Endothelial cell of umbilical vein (primary cell): Measurements from ENCODE around the gene LARGE1. TPM values are rescaled to one million over a fixed set of nuclear protein-coding genes. Genes with fewer than 3 reads are reported as not detected.

Experiments used
- BruUV-seq: library from RNA; stranded (reverse); fragments of 400-500 nt; replicated peaks from 2 replicates; lab custom pipeline; 2021; lab: Mats Ljungman, UMichigan
- CTCF ChIA-PET: fragments of 300-600, 350-600 bp; sonication (Branson Sonifier 250); formaldehyde crosslinking; loops from one replicate; lab custom pipeline; 2021; ENCODE audit warnings: antibody characterized with exemption, inconsistent platforms; lab: Charles Lee
- POLR2A ChIA-PET: fragments of 300-600, 350-600 bp; sonication (Branson Sonifier 250); formaldehyde crosslinking; loops from one replicate; lab custom pipeline; 2021; ENCODE audit warnings: antibody characterized with exemption, inconsistent platforms; lab: Charles Lee
- DNase-seq: peaks from one replicate; pipeline ENCODE4 v3.0.0-alpha.2; 2011; ENCODE audit warnings: low read depth, low spot score
- FAIRE-seq: peaks from 2 replicates; lab custom pipeline; 2011; peaks lifted over from hg19 to GRCh38; lab: Jason Lieb, UNC
- H2AFZ ChIP-seq: 2 replicates; pipeline ENCODE4 v1.6.0; 2012; ENCODE audit warnings: low read depth, low read length, control low read depth, inconsistent platforms
- H3K27ac ChIP-seq: 2 replicates; pipeline ENCODE4 v1.5.1; 2011; ENCODE audit warnings: low read depth, mild to moderate bottlenecking, control low read depth, low read length, moderate library complexity; ENCODE audit not compliant: insufficient read depth
- H3K27me3 ChIP-seq, 2 experiments: 2 replicates each; pipeline versions ENCODE4 v1.6.0 to v1.6.1; 2011; ENCODE audit warnings: low read length in 2 of 2, mixed read lengths in 1 of 2; ENCODE audit not compliant: control insufficient read depth in 2 of 2, insufficient read depth in 2 of 2
- H3K36me3 ChIP-seq, 2 experiments: 2 replicates in 1 of 2; 3 replicates in 1 of 2; pipeline ENCODE4 v1.5.1; 2011; ENCODE audit warnings: low read length in 2 of 2, mild to moderate bottlenecking in 1 of 2, moderate library complexity in 1 of 2; ENCODE audit not compliant: control insufficient read depth in 2 of 2, insufficient read depth in 2 of 2; ENCODE audit errors: extremely low read depth in 1 of 2
- H3K4me1 ChIP-seq: 3 replicates; pipeline ENCODE4 v1.5.1; 2011; ENCODE audit warnings: mild to moderate bottlenecking, low read length; ENCODE audit not compliant: control insufficient read depth, insufficient read depth; ENCODE audit errors: extremely low read depth
- H3K4me2 ChIP-seq: 2 replicates; pipeline ENCODE4 v1.6.1; 2011; ENCODE audit warnings: low read length, control low read depth, mixed read lengths; ENCODE audit not compliant: insufficient read depth
- H3K4me3 ChIP-seq, 3 experiments: fragments of 200-600 bp in 1 of 3; sonication (generic), shearing (Covaris generic) in 1 of 3; replicated peaks in 1 of 3; 2 replicates each; pipeline ENCODE4 v1.5.1; 2011 to 2016; ENCODE audit warnings: control low read depth in 3 of 3, low read length in 3 of 3, mild to moderate bottlenecking in 2 of 3, inconsistent platforms in 1 of 3, low read depth in 1 of 3, moderate library complexity in 1 of 3; ENCODE audit not compliant: insufficient read depth in 1 of 3
- H3K79me2 ChIP-seq: 2 replicates; pipeline ENCODE4 v1.6.0; 2012; ENCODE audit warnings: low read length, inconsistent platforms; ENCODE audit not compliant: control insufficient read depth, insufficient read depth
- H3K9ac ChIP-seq: replicated peaks from 2 replicates; pipeline ENCODE3; 2011; ENCODE audit warnings: low read length, control low read depth; ENCODE audit not compliant: insufficient read depth; ENCODE audit errors: extremely low read depth
- H3K9me1 ChIP-seq: replicated peaks from 3 replicates; pipeline ENCODE4 v1.6.0; 2011; ENCODE audit warnings: mild to moderate bottlenecking, low read length; ENCODE audit not compliant: control insufficient read depth, insufficient read depth; ENCODE audit errors: extremely low read depth
- H3K9me3 ChIP-seq: replicated peaks from 2 replicates; pipeline ENCODE4 v1.5.1; 2012; ENCODE audit warnings: low read length, inconsistent platforms; ENCODE audit not compliant: control insufficient read depth, insufficient read depth
- H4K20me1 ChIP-seq: replicated peaks from 2 replicates; pipeline ENCODE3; 2011; ENCODE audit warnings: mild to moderate bottlenecking, low read length; ENCODE audit not compliant: control insufficient read depth, insufficient read depth; ENCODE audit errors: extremely low read depth
- CTCF ChIP-seq, 2 donors: IDR thresholded peaks; 1 replicate in 1 of 2; 2 replicates in 1 of 2; pipeline ENCODE4 v1.5.1; 2011; ENCODE audit warnings: low read length in 2 of 2, mild to moderate bottlenecking in 2 of 2, moderate library complexity in 2 of 2, control low read depth in 1 of 2, inconsistent platforms in 1 of 2, low read depth in 1 of 2; ENCODE audit not compliant: insufficient read depth in 1 of 2; ENCODE audit errors: extremely low read depth in 1 of 2
- EZH2 ChIP-seq: IDR thresholded peaks from 2 replicates; pipeline ENCODE4 v1.6.1; 2012; ENCODE audit warnings: borderline replicate concordance, low read depth, mild to moderate bottlenecking, moderate library complexity, low read length, inconsistent platforms; ENCODE audit not compliant: severe bottlenecking
- FOS ChIP-seq: IDR thresholded peaks from 2 replicates; pipeline ENCODE4 v1.6.1; 2011; ENCODE audit warnings: mild to moderate bottlenecking, low read length, moderate library complexity, borderline replicate concordance; ENCODE audit not compliant: insufficient read depth
- GATA2 ChIP-seq: IDR thresholded peaks from 2 replicates; pipeline ENCODE4 v1.7.0; 2011; ENCODE audit warnings: low read depth, mild to moderate bottlenecking, moderate library complexity, mixed read lengths, low read length; ENCODE audit not compliant: insufficient read length, insufficient read depth
- JUN ChIP-seq: IDR thresholded peaks from 2 replicates; pipeline ENCODE4 v1.6.1; 2011; ENCODE audit warnings: borderline replicate concordance, low read depth; ENCODE audit not compliant: insufficient read length, insufficient read depth
- MAX ChIP-seq: IDR thresholded peaks from 2 replicates; pipeline ENCODE4 v1.6.1; 2011; ENCODE audit not compliant: insufficient read depth, insufficient read length
- MYC ChIP-seq: IDR thresholded peaks from one replicate; pipeline ENCODE4 v1.6.1; 2011; ENCODE audit warnings: mild to moderate bottlenecking, low read depth, low read length
- POLR2A ChIP-seq: IDR thresholded peaks from 2 replicates; pipeline ENCODE4 v1.6.1; 2012; ENCODE audit warnings: low read depth, mild to moderate bottlenecking, control low read depth, low read length
- POLR2AphosphoS5 ChIP-seq: IDR thresholded peaks from 2 replicates; pipeline ENCODE4 v1.6.1; 2012; ENCODE audit warnings: low read depth, mild to moderate bottlenecking, control low read depth, low read length, moderate library complexity; ENCODE audit not compliant: insufficient read depth
- dilution Hi-C: fragments of 300-500 bp; cut with MboI; formaldehyde crosslinking; loops from one replicate; pipeline ENCODE4 v1.15.0; 2019; ENCODE audit warnings: low sequenced_read_pairs; ENCODE audit not compliant: extremely low pct_ligation_motif_present
- intact Hi-C: fragments of 100-400 bp; cut with micrococcal nuclease; formaldehyde crosslinking; loops from one replicate; pipeline ENCODE4 v1.10.0; 2022
- polyA plus RNA-seq, 4 experiments: library from polyadenylated mRNA; depleted of rRNA in 3 of 4; stranded (reverse) in 3 of 4; unstranded in 1 of 4; fragments of >200 nt; gene quantifications; 2 replicates each; pipeline versions ENCODE4 v1.2.1 to v1.2.3, GENCODE V29; 2011 to 2012; ENCODE audit warnings: missing spikeins in 1 of 4
- total RNA-seq: library from RNA; stranded (reverse); gene quantifications from 2 replicates; pipeline ENCODE4 v1.2.3, GENCODE V29; 2021

The LARGE1 gene
- total and polyA plus RNA-seq, 2 donors (not counting 3 experiments of a cell fraction or from before 2014, with no cell fraction given) = 0.95 to 4.4 TPM

GRCh38 chr22:33723915-33724314 is 196.4 kb downstream of the LARGE1 start:
- Histone ChIP-seq H3K9me1 (no peaks in the 10 kb centered on the region), H3K4me1 (no peaks in the 10 kb centered on the region), H4K20me1 (no peaks in the 10 kb centered on the region), H3K36me3 (no peaks in the 10 kb centered on the region), H3K9ac (no peak overlapping the region), H3K27ac (no peak overlapping the region), H2AFZ (no peak overlapping the region), H3K4me2 (no peak overlapping the region), H3K9me3 (peaks cover 16% of the 10 kb centered on the region), H3K4me3 (no peak overlapping the region), H3K27me3 (no peaks in the 10 kb centered on the region), H3K79me2 (no peaks in the 10 kb centered on the region)
- ChIA-PET POLR2A (no interaction called here), CTCF (no interaction called here)
- BruUV-seq = no TSS peak
- FAIRE-seq (no peak), DNase-seq (no peak)
- dilution Hi-C loops (no loop called here), intact Hi-C loops (no loop called here)
- no peak for TF ChIP-seq EZH2
- no peak for TF ChIP-seq POLR2AphosphoS5
- no peak for TF ChIP-seq POLR2A
- TF ChIP-seq MYC = no peak
- TF ChIP-seq GATA2 = no peak
- TF ChIP-seq JUN = no peak

- Histone ChIP-seq H3K4me3 (no peak overlapping the region), H3K4me2 (no peak overlapping the region), H3K9ac (no peak overlapping the region), H3K9me1 (no peaks in the 10 kb centered on the region), H3K27ac (no peak overlapping the region), H4K20me1 (no peaks in the 10 kb centered on the region), H2AFZ (no peak overlapping the region), H3K36me3 (no peaks in the 10 kb centered on the region), H3K27me3 (no peaks in the 10 kb centered on the region), H3K9me3 (peaks cover 16% of the 10 kb centered on the region), H3K79me2 (no peaks in the 10 kb centered on the region), H3K4me1 (no peaks in the 10 kb centered on the region)
- intact Hi-C loops (no loop called here), dilution Hi-C loops (no loop called here)
- TF ChIP-seq POLR2AphosphoS5 (no peak), MAX (no peak), JUN (no peak), GATA2 (no peak), CTCF (IDR thresholded peaks at IDR 0.05; ENCODE audit: extremely low read depth in 1 of 2, insufficient read depth in 1 of 2, low read depth in 1 of 2, low read length in 2 of 2) (no peak), EZH2 (no peak), POLR2A (no peak), MYC (no peak), FOS (no peak)
- no peak for DNase-seq
- BruUV-seq = no TSS peak
- no peak for FAIRE-seq
- ChIA-PET POLR2A (interaction anchor here (0.7 kb wide), 1 partner anchor 334 kb away, joined by 3 read pairs; no protein-coding TSS in a partner anchor), CTCF (no interaction called here)
Observed at GRCh38 chr22:33722816-33723215, 197.5 kb downstream of the LARGE1 start.
